A673 (cell line): ENCODE results near the gene TTC34. TPM values are rescaled to one million over a fixed set of nuclear protein-coding genes. Genes with fewer than 3 reads are reported as not detected.

Experiments
- BruUV-seq: library from RNA; stranded (reverse); fragments of 400-500 nt; replicated peaks from 2 replicates; lab custom pipeline; 2021; lab: Mats Ljungman, UMichigan
- CTCF ChIA-PET: fragments of 300-600 bp; sonication (Branson Sonifier 250); formaldehyde crosslinking; loops from one replicate; lab custom pipeline; 2022; ENCODE audit warnings: antibody characterized with exemption; lab: Charles Lee
- POLR2A ChIA-PET: fragments of 300-600 bp; sonication (Branson Sonifier 250); formaldehyde crosslinking; loops from one replicate; lab custom pipeline; 2022; ENCODE audit warnings: antibody characterized with exemption; ENCODE audit not compliant: low non-redundant PET; lab: Charles Lee
- DNase-seq: peaks from one replicate; pipeline ENCODE4 v3.0.0-alpha.2; 2015; ENCODE audit warnings: low spot score
- H3K27ac ChIP-seq: fragments of 200-600 bp; sonication (generic); 2 replicates; pipeline ENCODE4 v1.5.1; 2016; ENCODE audit warnings: mixed run types, low read depth, mild to moderate bottlenecking, mixed read lengths, antibody characterized with exemption, low read length; ENCODE audit not compliant: poor library complexity, severe bottlenecking
- H3K27me3 ChIP-seq: fragments of 200-600 bp; sonication (generic); replicated peaks from 2 replicates; pipeline ENCODE4 v1.6.1; 2017; ENCODE audit warnings: mixed run types, low read depth, mild to moderate bottlenecking, mixed read lengths, antibody characterized with exemption, low read length; ENCODE audit not compliant: insufficient read depth, poor library complexity
- H3K36me3 ChIP-seq: fragments of 200-600 bp; sonication (generic); 2 replicates; pipeline ENCODE4 v1.6.1; 2016; ENCODE audit warnings: mixed run types, mild to moderate bottlenecking, mixed read lengths, antibody characterized with exemption, low read length; ENCODE audit not compliant: insufficient read depth, poor library complexity, severe bottlenecking
- H3K4me1 ChIP-seq: fragments of 200-600 bp; sonication (generic); 2 replicates; pipeline ENCODE4 v1.6.1; 2017; ENCODE audit warnings: mixed run types, mild to moderate bottlenecking, mixed read lengths, antibody characterized with exemption, low read length; ENCODE audit not compliant: insufficient read depth, poor library complexity, severe bottlenecking
- H3K4me3 ChIP-seq: fragments of 200-600 bp; sonication (generic); 2 replicates; pipeline ENCODE4 v1.5.1; 2016; ENCODE audit warnings: low read depth, mixed run types, mild to moderate bottlenecking, mixed read lengths, low read length; ENCODE audit not compliant: poor library complexity, severe bottlenecking
- H3K9me3 ChIP-seq: fragments of 200-600 bp; sonication (generic); 2 replicates; pipeline ENCODE4 v1.6.1; 2016; ENCODE audit warnings: mixed run types, low read depth, mild to moderate bottlenecking, mixed read lengths, antibody characterized with exemption, low read length; ENCODE audit not compliant: poor library complexity, severe bottlenecking
- EZH2 ChIP-seq: fragments of 200-600 bp; sonication (generic); IDR thresholded peaks from 2 replicates; pipeline ENCODE4 v1.6.1; 2017; ENCODE audit warnings: borderline replicate concordance, low read depth, mild to moderate bottlenecking, mixed read lengths, antibody characterized with exemption, low read length; ENCODE audit not compliant: poor library complexity, severe bottlenecking
- intact Hi-C: fragments of 100-400 bp; cut with micrococcal nuclease; formaldehyde crosslinking; loops from one replicate; pipeline ENCODE4 v1.10.0; 2022; ENCODE audit not compliant: unreplicated experiment
- total RNA-seq: library from RNA; stranded (reverse); gene quantifications from 2 replicates; pipeline ENCODE4 v1.2.3, GENCODE V29; 2021
- TF ChIP-seq, protein P1 (sequence below): fragments of 300-800, 200-600 bp; sonication (generic); conservative IDR thresholded peaks from 2 replicates; pipeline ENCODE4 v1.5.1; 2017; ENCODE audit warnings: low read depth, mild to moderate bottlenecking, antibody characterized with exemption, low read length, moderate library complexity, mixed read lengths

Gene TTC34
- total RNA-seq, 1 experiment from 2014 or later = 0.84 TPM

DNA sequence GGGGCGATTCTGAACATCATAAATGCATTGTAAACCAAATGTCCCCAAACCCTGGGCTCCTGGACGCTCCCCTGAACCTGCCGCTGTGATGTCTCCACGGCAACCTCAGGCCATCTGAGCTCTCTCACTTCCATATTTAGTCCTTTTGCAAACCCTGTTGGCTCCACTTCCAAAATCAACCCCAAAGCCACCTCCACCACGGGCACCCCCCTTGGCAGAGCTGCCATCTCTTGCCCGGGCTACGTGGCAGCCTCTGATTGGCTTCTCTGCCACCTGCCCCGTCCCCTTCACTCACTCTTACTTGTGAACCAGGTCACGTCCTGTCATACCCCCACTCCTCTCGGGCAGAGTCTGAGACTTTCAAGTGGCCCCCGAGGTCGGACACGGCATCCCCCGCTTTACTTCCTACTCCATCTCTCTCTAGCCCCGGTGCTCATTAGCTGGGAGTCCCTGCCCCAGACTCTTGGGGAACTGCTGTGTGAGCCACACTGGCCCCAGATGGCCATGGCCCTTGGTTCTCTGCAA is 199.1 kb downstream of the TTC34 start:
- no TSS peak for BruUV-seq
- Histone ChIP-seq H3K4me1 (no peaks in the 10 kb centered on the region), H3K27me3 (peaks cover 10% of the 10 kb centered on the region), H3K36me3 (no peaks in the 10 kb centered on the region), H3K27ac (no peak overlapping the region), H3K4me3 (no peak overlapping the region), H3K9me3 (no peaks in the 10 kb centered on the region)
- intact Hi-C loops = no loop called here
- POLR2A ChIA-PET = no interaction called here
- CTCF ChIA-PET = no interaction called here
- DNase-seq = no peak
- no peak for TF ChIP-seq EZH2
- TF ChIP-seq, protein P1, sequence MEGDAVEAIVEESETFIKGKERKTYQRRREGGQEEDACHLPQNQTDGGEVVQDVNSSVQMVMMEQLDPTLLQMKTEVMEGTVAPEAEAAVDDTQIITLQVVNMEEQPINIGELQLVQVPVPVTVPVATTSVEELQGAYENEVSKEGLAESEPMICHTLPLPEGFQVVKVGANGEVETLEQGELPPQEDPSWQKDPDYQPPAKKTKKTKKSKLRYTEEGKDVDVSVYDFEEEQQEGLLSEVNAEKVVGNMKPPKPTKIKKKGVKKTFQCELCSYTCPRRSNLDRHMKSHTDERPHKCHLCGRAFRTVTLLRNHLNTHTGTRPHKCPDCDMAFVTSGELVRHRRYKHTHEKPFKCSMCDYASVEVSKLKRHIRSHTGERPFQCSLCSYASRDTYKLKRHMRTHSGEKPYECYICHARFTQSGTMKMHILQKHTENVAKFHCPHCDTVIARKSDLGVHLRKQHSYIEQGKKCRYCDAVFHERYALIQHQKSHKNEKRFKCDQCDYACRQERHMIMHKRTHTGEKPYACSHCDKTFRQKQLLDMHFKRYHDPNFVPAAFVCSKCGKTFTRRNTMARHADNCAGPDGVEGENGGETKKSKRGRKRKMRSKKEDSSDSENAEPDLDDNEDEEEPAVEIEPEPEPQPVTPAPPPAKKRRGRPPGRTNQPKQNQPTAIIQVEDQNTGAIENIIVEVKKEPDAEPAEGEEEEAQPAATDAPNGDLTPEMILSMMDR = no peak

DNA sequence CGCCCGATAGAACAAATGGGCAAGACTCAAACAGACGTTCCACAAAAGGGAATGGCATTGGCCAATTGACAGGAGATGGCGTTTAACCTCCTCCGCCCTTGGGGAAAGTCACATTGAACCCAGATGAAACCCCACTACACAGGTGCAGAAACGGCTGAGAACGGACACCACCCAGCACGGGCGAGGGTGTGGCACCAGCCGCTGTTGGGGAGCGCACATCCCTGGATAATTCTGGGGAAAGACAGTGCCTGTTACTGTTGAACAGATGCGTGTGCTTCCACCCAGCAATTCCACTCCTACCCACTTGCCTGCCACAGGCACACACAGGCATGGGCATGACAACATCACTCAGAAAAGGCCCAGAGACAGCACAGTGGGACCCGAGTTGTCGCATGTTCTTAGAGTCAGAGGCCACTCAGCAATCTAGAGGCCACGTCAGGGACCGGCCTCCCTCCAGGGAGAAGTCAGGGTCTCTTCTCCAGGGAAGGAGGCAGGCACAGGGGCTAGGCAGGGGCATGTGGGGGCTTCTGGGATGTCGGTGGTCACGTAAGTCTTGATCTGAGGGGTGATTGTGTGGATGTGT is 199.7 kb downstream of the TTC34 start:
- Histone ChIP-seq H3K27ac (no peak overlapping the region), H3K4me1 (no peaks in the 10 kb centered on the region), H3K4me3 (no peak overlapping the region), H3K27me3 (peaks cover 10% of the 10 kb centered on the region), H3K9me3 (no peaks in the 10 kb centered on the region), H3K36me3 (no peaks in the 10 kb centered on the region)
- intact Hi-C loops = no loop called here
- DNase-seq = no peak
- no peak for TF ChIP-seq EZH2
- TF ChIP-seq, protein P1 = no peak
- ChIA-PET CTCF (no interaction called here), POLR2A (no interaction called here)
- BruUV-seq = no TSS peak

DNA sequence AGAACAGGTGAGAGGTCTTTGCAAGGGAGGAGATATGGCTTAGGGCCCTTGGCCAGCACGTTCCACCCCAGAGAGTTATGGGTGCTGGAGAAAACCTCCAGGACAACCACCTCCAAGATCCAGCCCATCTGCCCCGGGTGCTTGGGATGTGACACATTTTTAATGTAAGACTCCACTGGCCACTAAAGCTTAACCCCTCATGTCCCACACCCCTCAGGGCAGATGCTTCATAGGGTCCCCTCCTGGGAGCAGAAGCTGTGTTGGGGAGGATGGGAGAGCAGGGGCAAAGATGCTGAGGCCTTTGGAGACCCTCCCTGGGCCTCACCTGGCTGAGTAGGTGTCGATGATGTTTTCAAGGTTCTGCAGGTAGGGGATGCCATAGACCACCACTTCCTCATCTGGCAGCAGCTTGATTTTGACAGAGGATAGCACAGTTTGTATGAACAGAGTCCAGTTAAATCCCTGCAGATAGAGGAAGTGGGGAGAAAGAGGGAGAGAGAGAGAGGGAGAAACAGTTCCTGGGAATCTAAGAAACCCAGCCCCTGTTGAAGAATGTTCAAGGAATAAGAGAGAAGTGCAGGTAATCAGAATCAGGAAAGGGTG is 203.1 kb downstream of the TTC34 start:
- Histone ChIP-seq H3K27me3 (peaks cover 10% of the 10 kb centered on the region), H3K36me3 (no peaks in the 10 kb centered on the region), H3K9me3 (no peaks in the 10 kb centered on the region), H3K4me1 (peaks cover 8% of the 10 kb centered on the region), H3K4me3 (no peak overlapping the region), H3K27ac (no peak overlapping the region)
- ChIA-PET POLR2A (interaction anchor here (0.6 kb wide), 1 partner anchor 177 kb away, joined by 3 read pairs; no protein-coding TSS in a partner anchor), CTCF (no interaction called here)
- no peak for DNase-seq
- no TSS peak for BruUV-seq
- no peak for TF ChIP-seq EZH2
- TF ChIP-seq, protein P1 = no peak
- intact Hi-C loops = no loop called here
